DMS153 treated with DMSO at 0.1 percent for 48 hours (cell line): Measurements from ENCODE around the gene OMA1.
A peak's percentile ranks its signal among the peaks of the same experiment; 100 is the strongest.
"Not testable (repeated sequence)": the region's sequence is repeated elsewhere in the genome, so short reads cannot be mapped to it uniquely, and the experiment has no call there.

Experiments used
- DNase-seq: peaks from one replicate; lab custom pipeline; 2025; ENCODE audit not compliant: unreplicated experiment; lab: John Stamatoyannopoulos, UW

OMA1 gene

GRCh38 chr1:58546520-58547308, at the start of gene OMA1:
OMA1 (minus strand) TSS chr1:58546726; CDS start chr1:58539294, 7,432 bp downstream.
- peak; percentile 94 for DNase-seq

DNA sequence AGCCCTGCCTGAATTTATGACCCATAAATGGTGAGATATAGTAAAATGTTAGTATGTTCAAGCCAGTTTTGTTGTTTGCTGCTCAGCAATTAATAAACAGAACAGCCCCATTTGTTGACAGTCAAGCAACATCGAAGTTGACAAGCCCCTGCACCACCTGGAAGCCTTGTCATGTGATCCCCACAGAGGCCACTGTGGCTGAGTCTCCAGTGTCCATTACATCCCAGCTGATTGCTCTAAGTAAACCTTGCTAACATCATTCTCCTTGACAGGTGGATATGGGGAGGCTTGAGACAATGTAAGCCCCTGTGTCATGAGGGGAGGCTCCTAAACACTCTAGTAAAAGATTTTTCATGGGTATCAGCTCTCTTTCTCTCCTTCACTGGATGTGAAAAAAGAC, 48.0 kb upstream of the OMA1 start:
- DNase-seq, result no peak

- no peak for DNase-seq
Measured at GRCh38 chr1:58592522-58593134, 46.1 kb upstream of the OMA1 start.

- DNase-seq, result no peak
Measured at GRCh38 chr1:58591806-58592205, 45.3 kb upstream of the OMA1 start.

GRCh38 chr1:58590019-58590418, 43.5 kb upstream of the OMA1 start:
- DNase-seq, result no peak

DNA sequence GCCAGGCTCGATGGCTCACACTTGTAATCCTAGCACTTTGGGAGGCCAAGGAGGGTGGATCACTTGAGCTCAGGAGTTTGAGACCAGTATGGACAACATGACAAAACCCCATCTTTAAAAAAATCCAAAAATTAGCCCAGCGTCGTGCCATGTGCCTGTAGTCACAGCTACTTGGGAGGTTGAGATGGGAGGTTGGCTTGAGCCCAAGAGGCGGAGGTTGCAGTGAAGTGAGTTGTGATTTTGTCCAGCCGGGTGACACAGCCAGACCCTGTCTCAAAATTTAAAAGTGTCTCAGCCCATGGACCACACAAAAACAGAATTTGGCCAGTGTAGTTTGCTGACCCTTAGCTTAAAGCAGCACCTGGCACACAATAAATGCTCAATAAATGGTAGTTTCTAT, 41.9 kb upstream of the OMA1 start:
- DNase-seq, result no peak

DNA sequence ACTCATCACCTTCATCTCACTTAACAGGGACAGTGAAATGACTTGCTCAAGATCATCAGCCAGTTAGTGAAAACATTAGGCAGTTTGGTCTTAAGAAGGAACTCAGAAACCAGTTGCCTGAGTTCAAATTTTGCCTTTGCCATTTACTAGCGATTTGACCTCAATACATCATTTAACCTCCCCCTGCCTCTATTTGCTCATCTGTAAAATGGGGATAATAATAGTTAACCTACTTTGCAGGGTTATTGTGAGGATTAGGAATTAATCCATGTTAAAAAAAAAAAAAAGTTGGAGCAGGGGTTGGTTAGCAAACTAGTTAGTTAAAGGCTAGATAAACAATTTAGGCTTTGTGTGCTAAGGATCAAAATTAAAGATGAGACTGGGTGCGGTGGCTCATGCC, 41.1 kb upstream of the OMA1 start:
- no peak for DNase-seq

GRCh38 chr1:58586271-58586670, 39.7 kb upstream of the OMA1 start:
- no peak for DNase-seq

- DNase-seq, result no peak
Measured at GRCh38 chr1:58585581-58586151, 39.1 kb upstream of the OMA1 start.

DNA sequence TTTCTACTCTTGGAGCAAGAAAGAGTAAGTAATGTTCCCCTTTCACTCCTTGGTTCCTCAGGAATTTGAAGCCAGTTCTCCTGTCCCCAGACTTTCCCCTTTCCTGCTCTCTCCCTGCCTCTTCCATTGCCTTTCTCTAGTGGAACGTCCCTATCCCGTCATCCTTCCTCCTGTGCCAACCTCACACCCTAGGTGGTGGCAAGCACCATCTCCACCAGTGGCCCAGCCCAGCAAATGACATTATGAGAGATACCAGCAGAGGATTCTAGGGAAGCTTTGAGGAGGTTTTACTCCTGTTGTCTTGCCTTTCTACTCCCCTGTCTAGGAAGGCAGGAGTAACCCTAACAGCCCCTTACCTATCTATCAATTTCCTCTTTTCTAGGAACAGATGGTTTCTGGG, 38.6 kb upstream of the OMA1 start:
- DNase-seq, result no peak

DNA sequence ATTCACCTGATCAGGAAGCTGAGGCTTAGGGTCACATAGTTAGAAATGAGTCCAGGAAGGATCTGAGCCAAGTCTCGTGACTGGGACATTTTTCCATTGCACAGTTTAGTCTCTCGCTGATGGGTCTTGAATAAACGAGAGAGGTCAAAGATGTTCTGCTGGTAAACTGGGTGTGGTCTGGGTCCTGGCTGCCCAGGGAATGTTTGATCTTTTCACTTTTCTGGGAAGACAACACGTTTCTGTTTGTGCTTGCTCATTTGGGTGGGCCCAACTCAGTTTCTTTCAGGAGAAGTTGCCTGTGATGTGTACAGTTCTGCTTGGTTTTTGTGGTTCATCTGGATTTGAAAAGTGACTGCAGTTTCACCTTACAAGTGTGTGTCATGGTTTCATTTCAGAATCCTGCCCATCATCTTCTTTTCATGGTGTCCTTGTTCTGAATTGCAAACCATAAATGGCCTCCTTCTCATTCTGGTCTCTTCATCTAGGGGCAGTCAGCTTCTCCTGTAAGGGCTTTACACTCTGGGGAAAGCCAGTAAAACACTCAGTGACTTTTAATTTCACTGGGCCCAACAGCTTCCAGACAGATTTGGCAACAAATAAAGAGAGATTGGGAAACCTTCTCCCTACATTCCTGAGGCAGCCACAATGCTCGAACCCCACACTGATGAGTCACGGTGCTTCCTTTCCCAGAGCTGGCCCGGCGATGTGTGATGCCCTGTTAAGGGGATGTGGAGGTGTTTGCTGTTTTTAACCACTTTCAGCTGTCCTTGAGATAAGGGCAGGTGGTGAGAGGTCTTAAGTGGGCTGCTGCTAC, 37.8 kb upstream of the OMA1 start:
- no peak for DNase-seq

DNA sequence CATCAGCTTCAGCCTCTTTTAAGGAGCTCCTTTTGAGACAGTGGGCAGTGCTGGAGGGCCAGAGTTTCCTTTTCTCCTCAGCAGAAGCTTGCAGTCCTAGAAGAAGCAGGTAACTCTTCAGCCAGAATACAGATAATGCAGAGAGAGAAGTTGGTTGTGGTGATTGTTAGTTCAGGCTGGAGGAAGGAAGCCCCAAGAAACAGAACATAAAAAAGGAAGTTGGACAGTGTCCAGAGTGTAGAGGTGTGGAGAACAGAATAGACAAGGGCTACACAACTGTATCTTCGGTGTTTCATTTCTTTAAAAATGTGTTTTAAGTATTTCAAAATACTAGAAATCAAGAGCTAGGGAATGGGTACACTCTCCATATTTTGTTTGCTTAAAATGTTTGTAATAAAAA, 37.0 kb upstream of the OMA1 start:
- no peak for DNase-seq

- not testable (repeated sequence) for DNase-seq
Measured at GRCh38 chr1:58582143-58582542, 35.6 kb upstream of the OMA1 start.

DNA sequence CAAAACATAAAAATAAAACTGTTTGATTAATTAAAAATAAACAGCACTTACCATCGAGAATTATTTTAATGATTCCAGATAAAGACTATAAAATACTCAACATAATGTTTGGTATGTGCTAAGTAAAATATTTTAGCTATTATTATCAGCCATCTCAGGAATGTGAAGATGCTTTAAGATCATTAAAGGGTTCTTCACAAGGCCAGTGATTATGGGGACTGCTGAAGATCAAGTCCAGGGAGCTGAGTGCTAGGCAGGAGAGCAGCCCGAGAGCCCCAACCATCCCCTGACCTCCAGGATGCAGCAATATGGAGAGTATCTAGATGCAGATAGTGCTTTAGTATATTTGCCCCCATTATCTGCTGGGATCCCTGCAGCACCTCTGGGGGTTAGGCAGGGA, 35.1 kb upstream of the OMA1 start:
- no peak for DNase-seq

DNA sequence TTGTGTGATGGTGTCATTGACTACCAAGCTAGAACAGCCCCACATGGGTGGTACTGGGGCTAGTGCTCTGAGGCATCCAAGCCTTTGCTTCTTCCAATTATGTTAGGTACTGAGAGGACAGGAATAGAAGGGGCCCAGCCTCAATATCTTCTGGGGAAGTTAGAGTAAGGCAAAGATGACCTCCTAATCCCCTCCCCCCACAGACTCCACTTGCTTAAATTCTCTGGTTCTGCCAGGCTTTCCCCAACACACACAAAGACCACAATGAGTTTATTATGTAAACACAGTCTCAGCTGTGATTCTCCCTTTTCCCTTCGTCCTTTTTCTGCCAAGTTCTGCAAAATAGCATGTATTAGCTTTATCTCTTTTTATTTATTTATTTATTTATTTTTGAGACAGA, 33.7 kb upstream of the OMA1 start:
- DNase-seq, result no peak

GRCh38 chr1:58577654-58578030, 31.1 kb upstream of the OMA1 start:
- DNase-seq, result no peak

DNA sequence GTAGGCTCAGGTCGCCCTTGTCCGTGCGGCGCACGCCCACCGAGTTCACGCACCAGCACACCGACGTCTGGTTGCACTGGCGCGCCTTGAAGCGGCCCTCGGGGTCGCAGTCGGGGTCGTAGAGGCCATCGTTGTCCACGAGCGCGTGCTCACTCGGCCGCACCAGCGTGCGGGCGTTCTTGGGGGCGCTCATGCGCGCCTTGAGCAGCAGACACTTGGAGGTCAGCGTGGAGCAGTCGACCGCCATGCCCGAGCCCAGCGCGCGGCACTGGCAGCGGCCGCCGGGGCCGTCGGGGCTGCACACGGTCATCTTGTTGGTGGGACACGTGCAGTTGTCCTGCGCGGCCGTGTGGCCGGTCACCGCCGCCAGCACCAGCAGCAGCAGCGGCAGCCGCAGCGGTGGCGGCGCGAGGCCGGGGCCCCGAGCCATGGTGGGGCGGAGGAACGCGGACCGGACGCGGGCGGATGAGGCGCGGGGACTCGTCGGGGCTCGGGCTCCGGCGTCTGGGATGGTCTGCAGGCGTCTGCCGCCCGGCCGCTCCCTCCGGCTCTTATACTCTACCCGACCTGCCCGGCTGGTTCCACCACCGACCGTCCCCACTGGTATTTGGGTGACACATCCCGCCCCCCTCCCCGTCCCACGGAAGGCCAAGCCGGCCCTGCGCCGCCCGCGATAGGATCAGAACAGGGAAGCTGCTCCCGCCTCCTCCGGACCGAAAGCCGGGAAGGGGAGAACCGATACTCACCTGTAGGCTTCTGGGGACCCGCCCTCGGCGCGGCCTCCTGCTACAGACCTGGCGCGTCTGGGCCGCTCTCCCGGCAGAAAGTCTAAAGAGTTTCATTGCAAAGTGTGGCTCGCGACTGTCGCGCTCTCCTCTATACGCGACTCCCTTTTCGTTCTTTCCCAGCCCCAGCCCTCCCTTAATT, 30.5 kb upstream of the OMA1 start, which contains the start of gene TACSTD2:
TACSTD2 (minus strand) TSS at position 526 of the 927 bp plus-strand sequence; CDS start at position 430, 96 bp downstream.
- DNase-seq, result no peak

GRCh38 chr1:58576325-58576726, 29.8 kb upstream of the OMA1 start:
- DNase-seq, result no peak

GRCh38 chr1:58575551-58576324, 29.2 kb upstream of the OMA1 start:
- DNase-seq, result no peak

- no peak for DNase-seq
Measured at GRCh38 chr1:58574816-58575215, 28.3 kb upstream of the OMA1 start.
